Epithelial cell of esophagus (primary cell): ENCODE results near the gene TULP3.

ENCODE experiments used
- DNase-seq: peaks from one replicate; pipeline ENCODE4 v3.0.0; 2010; ENCODE audit warnings: low read depth
- H3K4me3 ChIP-seq: 2 replicates; pipeline ENCODE4 v1.5.1; 2011; ENCODE audit warnings: mild to moderate bottlenecking, low read length, control low read depth
- CTCF ChIP-seq: IDR thresholded peaks from 2 replicates; pipeline ENCODE4 v1.5.1; 2011; ENCODE audit warnings: low read depth, mild to moderate bottlenecking, low read length, control low read depth, inconsistent platforms; ENCODE audit not compliant: insufficient read depth; ENCODE audit errors: missing control alignments

Gene TULP3

DNA sequence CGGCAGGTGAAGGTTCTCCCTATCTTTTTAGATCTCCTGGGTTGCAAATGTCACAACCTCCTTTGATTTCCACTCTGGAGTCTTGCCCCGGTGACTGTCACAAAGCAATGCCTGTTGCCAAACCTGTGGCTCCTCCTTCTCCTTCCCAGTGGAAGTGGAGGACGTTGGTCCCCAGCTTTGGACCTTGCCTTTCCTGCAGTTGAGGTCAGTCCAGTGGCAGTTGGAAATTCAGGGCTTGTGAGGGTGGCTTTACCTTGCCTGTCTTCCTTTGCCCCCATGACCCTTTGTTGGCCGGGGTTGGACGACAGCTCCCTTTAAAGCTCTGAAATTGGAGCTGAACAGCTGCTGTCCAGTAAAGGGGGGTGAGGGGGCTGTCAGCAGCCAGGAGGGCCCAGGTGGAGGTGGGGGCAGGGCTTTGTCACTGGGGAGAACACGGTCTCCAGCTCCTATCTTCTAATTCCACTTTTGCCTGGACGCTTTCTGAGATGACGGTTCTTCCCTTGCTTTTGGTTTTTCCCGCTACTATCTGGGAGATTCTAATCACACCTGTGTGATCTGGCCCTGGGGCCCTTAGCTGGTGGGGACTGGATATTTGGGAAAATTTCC lies 72.6 kb downstream of the TULP3 start:
- H3K4me3 ChIP-seq: no peak overlapping the region
- no peak for TF ChIP-seq CTCF
- no peak for DNase-seq

DNA sequence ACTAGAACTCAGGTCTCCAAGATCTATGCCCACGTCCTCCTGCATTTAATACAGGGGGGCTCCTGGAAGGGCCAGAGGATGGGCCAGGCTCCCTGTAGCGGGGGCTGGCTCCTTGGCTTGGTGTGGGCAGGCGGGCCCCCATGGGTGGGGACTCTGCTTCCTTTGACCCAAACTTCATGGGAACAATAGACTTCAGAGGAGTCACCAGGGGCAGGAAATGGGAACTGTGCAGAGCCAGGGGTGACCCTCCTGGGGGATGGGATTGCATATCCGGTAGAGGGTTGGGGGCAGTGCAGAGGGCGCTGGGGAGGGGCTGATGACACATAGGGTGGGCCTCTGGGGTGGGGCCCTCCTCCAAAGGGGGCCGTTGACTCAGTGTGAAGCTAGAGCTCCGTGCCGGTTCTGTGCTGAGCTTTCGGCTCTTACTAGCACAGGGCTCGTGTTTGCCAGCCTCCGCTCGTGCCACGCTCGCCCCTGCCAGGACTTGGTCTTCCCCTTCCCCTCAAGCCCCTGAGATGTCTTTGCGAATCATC lies 73.1 kb downstream of the TULP3 start:
- no peak for TF ChIP-seq CTCF
- DNase-seq: no peak
- H3K4me3 ChIP-seq: no peak overlapping the region

DNA sequence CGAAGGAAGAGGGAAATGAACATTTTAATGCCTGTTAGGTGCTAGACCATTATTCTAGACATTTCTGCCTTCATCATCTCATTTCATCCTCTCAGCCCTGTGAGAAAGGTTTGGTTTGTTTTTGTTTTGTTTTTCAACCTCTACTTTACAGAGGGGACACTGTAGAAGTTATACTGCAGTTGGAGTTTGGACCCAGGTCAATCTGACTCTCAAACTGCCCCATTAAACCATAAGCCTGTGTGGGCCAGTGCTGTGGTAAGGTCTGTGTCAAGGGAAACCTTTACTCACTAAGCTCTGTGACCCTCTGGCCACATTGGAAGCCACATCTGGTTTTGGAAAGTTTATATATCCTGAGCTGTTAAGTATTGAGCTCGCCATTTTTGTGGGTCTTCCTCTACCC lies 77.0 kb downstream of the TULP3 start:
- no peak for DNase-seq
- no peak overlapping the region for H3K4me3 ChIP-seq
- no peak for TF ChIP-seq CTCF

- DNase-seq: peak; percentile 9
- TF ChIP-seq CTCF: no peak
- no peak overlapping the region for H3K4me3 ChIP-seq
These were observed 80.1 kb downstream of the TULP3 start for GRCh38 chr12:2970744-2971143.

- no peak for TF ChIP-seq CTCF
- no peak for DNase-seq
- H3K4me3 ChIP-seq: no peak overlapping the region
These were observed 82.9 kb downstream of the TULP3 start for GRCh38 chr12:2973566-2973965.

GRCh38 chr12:2974560-2974971 lies 83.9 kb downstream of the TULP3 start:
- no peak for TF ChIP-seq CTCF
- DNase-seq: peak; percentile 12
- no peak overlapping the region for H3K4me3 ChIP-seq

GRCh38 chr12:2976581-2976996 lies 85.9 kb downstream of the TULP3 start:
- no peak for TF ChIP-seq CTCF
- no peak for DNase-seq
- no peak overlapping the region for H3K4me3 ChIP-seq
